OCI-LY7 (cell line): ENCODE data around the gene RPL13. TPM values are rescaled to one million over a fixed set of nuclear protein-coding genes. Genes with fewer than 3 reads are reported as not detected.

ENCODE experiments used
- BruUV-seq: library from RNA; stranded (reverse); fragments of 400-500 nt; replicated peaks from 2 replicates; lab custom pipeline; 2021; lab: Mats Ljungman, UMichigan
- CTCF ChIA-PET: fragments of 300-600 bp; sonication (Branson Sonifier 250); formaldehyde crosslinking; loops from one replicate; lab custom pipeline; 2022; ENCODE audit warnings: antibody characterized with exemption; ENCODE audit not compliant: unreplicated experiment; lab: Charles Lee
- POLR2A ChIA-PET: fragments of 300-600 bp; sonication (Branson Sonifier 250); formaldehyde crosslinking; loops from one replicate; lab custom pipeline; 2022; ENCODE audit warnings: antibody characterized with exemption; lab: Charles Lee
- DNase-seq: peaks from one replicate; pipeline ENCODE4 v3.0.0-alpha.2; 2015; ENCODE audit warnings: low spot score
- H2AFZ ChIP-seq: fragments of 200-600 bp; sonication (generic), shearing (Covaris generic); 2 replicates; pipeline ENCODE4 v1.6.1; 2014; ENCODE audit warnings: mild to moderate bottlenecking, antibody characterized with exemption, low read length, moderate library complexity
- H3K27ac ChIP-seq: fragments of 200-600 bp; sonication (generic); 2 replicates; pipeline ENCODE4 v1.5.1; 2014; ENCODE audit warnings: mixed run types, low read depth, mild to moderate bottlenecking, moderate library complexity, low read length, inconsistent platforms; ENCODE audit not compliant: poor library complexity, severe bottlenecking
- H3K36me3 ChIP-seq: fragments of 200-600 bp; sonication (generic); 2 replicates; pipeline ENCODE4 v1.6.1; 2014; ENCODE audit warnings: mild to moderate bottlenecking, antibody characterized with exemption, low read length, moderate library complexity, mixed read lengths; ENCODE audit not compliant: insufficient read depth
- H3K4me1 ChIP-seq: fragments of 200-600 bp; sonication (generic); 2 replicates; pipeline ENCODE4 v1.5.1; 2014; ENCODE audit warnings: mild to moderate bottlenecking, low read length; ENCODE audit not compliant: insufficient read depth, poor library complexity, severe bottlenecking
- H3K4me2 ChIP-seq: fragments of 200-600 bp; sonication (generic); 2 replicates; pipeline ENCODE4 v1.6.1; 2014; ENCODE audit warnings: mild to moderate bottlenecking, low read length
- H3K4me3 ChIP-seq: fragments of 200-600 bp; sonication (generic); 2 replicates; pipeline ENCODE4 v1.5.1; 2014; ENCODE audit warnings: mild to moderate bottlenecking, low read depth, low read length; ENCODE audit not compliant: poor library complexity, severe bottlenecking
- H3K79me2 ChIP-seq: fragments of 200-600 bp; sonication (generic); 2 replicates; pipeline ENCODE4 v1.6.1; 2016; ENCODE audit warnings: low read depth, mild to moderate bottlenecking, low read length, moderate library complexity, mixed read lengths; ENCODE audit not compliant: insufficient read depth
- H3K9me2 ChIP-seq: fragments of 200-600 bp; sonication (generic); 2 replicates; pipeline ENCODE4 v1.6.1; 2016; ENCODE audit warnings: mild to moderate bottlenecking, low read length, mixed read lengths; ENCODE audit not compliant: insufficient read depth
- H3K9me3 ChIP-seq: fragments of 200-600 bp; sonication (generic); 2 replicates; pipeline ENCODE4 v1.6.1; 2014; ENCODE audit warnings: mild to moderate bottlenecking, mixed run types, low read length, mixed read lengths
- H4K20me1 ChIP-seq: fragments of 200-600 bp; sonication (generic); 2 replicates; pipeline ENCODE4 v1.6.1; 2014; ENCODE audit warnings: mild to moderate bottlenecking, antibody characterized with exemption, low read length, moderate library complexity, mixed read lengths; ENCODE audit not compliant: insufficient read depth
- EZH2phosphoT487 ChIP-seq: fragments of 200-600 bp; sonication (generic); IDR thresholded peaks from 2 replicates; pipeline ENCODE4 v1.6.1; 2018; ENCODE audit warnings: low read depth, borderline replicate concordance, mild to moderate bottlenecking, mixed run types, antibody characterized with exemption, low read length, moderate library complexity, mixed read lengths
- intact Hi-C: fragments of 100-400 bp; cut with micrococcal nuclease; formaldehyde crosslinking; loops from one replicate; pipeline ENCODE4 v1.10.0; 2022; ENCODE audit not compliant: unreplicated experiment
- total RNA-seq, 2 experiments: library from RNA; depleted of rRNA in 1 of 2; stranded (reverse); fragments of >200 nt in 1 of 2; shearing (Covaris generic) in 1 of 2; gene quantifications; 2 replicates each; pipeline ENCODE4 v1.2.3, GENCODE V29; 2014 to 2022
- TF ChIP-seq, protein P1 (sequence below): fragments of 200-600 bp; sonication (generic); conservative IDR thresholded peaks from 2 replicates; pipeline ENCODE4 v1.5.1; 2014; ENCODE audit warnings: mild to moderate bottlenecking, antibody characterized with exemption, low read length, moderate library complexity, mixed read lengths

Gene RPL13
- total RNA-seq, 2 experiments from 2014 or later, result 2,928 to 9,791 TPM

- TF ChIP-seq, protein P1, sequence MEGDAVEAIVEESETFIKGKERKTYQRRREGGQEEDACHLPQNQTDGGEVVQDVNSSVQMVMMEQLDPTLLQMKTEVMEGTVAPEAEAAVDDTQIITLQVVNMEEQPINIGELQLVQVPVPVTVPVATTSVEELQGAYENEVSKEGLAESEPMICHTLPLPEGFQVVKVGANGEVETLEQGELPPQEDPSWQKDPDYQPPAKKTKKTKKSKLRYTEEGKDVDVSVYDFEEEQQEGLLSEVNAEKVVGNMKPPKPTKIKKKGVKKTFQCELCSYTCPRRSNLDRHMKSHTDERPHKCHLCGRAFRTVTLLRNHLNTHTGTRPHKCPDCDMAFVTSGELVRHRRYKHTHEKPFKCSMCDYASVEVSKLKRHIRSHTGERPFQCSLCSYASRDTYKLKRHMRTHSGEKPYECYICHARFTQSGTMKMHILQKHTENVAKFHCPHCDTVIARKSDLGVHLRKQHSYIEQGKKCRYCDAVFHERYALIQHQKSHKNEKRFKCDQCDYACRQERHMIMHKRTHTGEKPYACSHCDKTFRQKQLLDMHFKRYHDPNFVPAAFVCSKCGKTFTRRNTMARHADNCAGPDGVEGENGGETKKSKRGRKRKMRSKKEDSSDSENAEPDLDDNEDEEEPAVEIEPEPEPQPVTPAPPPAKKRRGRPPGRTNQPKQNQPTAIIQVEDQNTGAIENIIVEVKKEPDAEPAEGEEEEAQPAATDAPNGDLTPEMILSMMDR, result no peak
- TF ChIP-seq EZH2phosphoT487, result no peak
- DNase-seq, result no peak
- no TSS peak for BruUV-seq
- 0 out of 2 replicates have a peak, but pooled peaks cover 3% of the 10 kb centered on the region for H3K9me3 ChIP-seq
- H3K4me1 ChIP-seq, result no peaks in the 10 kb centered on the region
- no peaks in the 10 kb centered on the region for H3K79me2 ChIP-seq
- H3K4me2 ChIP-seq, result no peak overlapping the region
- H3K4me3 ChIP-seq, result no peak overlapping the region
- H3K9me2 ChIP-seq, result no peaks in the 10 kb centered on the region
- intact Hi-C loops, result no loop called here
- no peaks in the 10 kb centered on the region for H4K20me1 ChIP-seq
- no peak overlapping the region for H3K27ac ChIP-seq
- POLR2A ChIA-PET, result no interaction called here
- CTCF ChIA-PET, result no interaction called here
- H2AFZ ChIP-seq, result no peak overlapping the region
- no peaks in the 10 kb centered on the region for H3K36me3 ChIP-seq
These were observed 28.1 kb downstream of the RPL13 start for GRCh38 chr16:89588413-89589109.

GRCh38 chr16:89589241-89589926, 28.9 kb downstream of the RPL13 start:
- H2AFZ ChIP-seq, result no peak overlapping the region
- no peaks in the 10 kb centered on the region for H3K4me1 ChIP-seq
- intact Hi-C loops, result no loop called here
- H3K79me2 ChIP-seq, result no peaks in the 10 kb centered on the region
- H3K4me2 ChIP-seq, result no peak overlapping the region
- CTCF ChIA-PET, result no interaction called here
- H3K27ac ChIP-seq, result no peak overlapping the region
- no peak overlapping the region for H3K4me3 ChIP-seq
- 0 out of 2 replicates have a peak, but pooled peaks cover 3% of the 10 kb centered on the region for H3K9me3 ChIP-seq
- no peak for DNase-seq
- no peak for TF ChIP-seq EZH2phosphoT487
- TF ChIP-seq, protein P1, result no peak
- H3K9me2 ChIP-seq, result no peaks in the 10 kb centered on the region
- no peaks in the 10 kb centered on the region for H3K36me3 ChIP-seq
- POLR2A ChIA-PET, result no interaction called here
- no peaks in the 10 kb centered on the region for H4K20me1 ChIP-seq
- BruUV-seq, result no TSS peak

- TF ChIP-seq EZH2phosphoT487, result no peak
- TF ChIP-seq, protein P1, result no peak
- Histone ChIP-seq H3K27ac (no peak overlapping the region), H4K20me1 (no peaks in the 10 kb centered on the region), H3K9me2 (no peaks in the 10 kb centered on the region), H2AFZ (no peak overlapping the region), H3K4me3 (no peak overlapping the region), H3K4me2 (no peak overlapping the region), H3K9me3 (no peaks in the 10 kb centered on the region), H3K79me2 (no peaks in the 10 kb centered on the region), H3K36me3 (no peaks in the 10 kb centered on the region), H3K4me1 (no peaks in the 10 kb centered on the region)
- POLR2A ChIA-PET, result no interaction called here
- DNase-seq, result no peak
- intact Hi-C loops, result no loop called here
- CTCF ChIA-PET, result no interaction called here
- no TSS peak for BruUV-seq
These were observed 33.4 kb downstream of the RPL13 start for GRCh38 chr16:89593841-89594240.
